Measurements from ENCODE around the gene GADD45G.

The GADD45G gene

GRCh38 chr9:89625721-89626687 is 21.2 kb downstream of the GADD45G start:
- no peaks in the 10 kb centered on the region for H3K4me1 ChIP-seq
- no peak for DNase-seq
- peaks cover 0 to 9% of the 10 kb centered on the region in 2 donors for H3K27me3 ChIP-seq
- no peaks in the 10 kb centered on the region for H3K9me3 ChIP-seq
- no peak overlapping the region for H3K27ac ChIP-seq
- no peak overlapping the region for H3K4me3 ChIP-seq
- H3K36me3 ChIP-seq = no peaks in the 10 kb centered on the region
- intact Hi-C loops (cut with DNase I; ENCODE audit: low total_unique reads) = no loop called here
- no peak for TF ChIP-seq CTCF (IDR thresholded peaks at IDR 0.05)

GRCh38 chr9:89626741-89627265 is 22.0 kb downstream of the GADD45G start:
- no peak for DNase-seq
- intact Hi-C loops (cut with DNase I; ENCODE audit: low total_unique reads) = no loop called here

GRCh38 chr9:89628601-89629000 is 23.8 kb downstream of the GADD45G start:
- Histone ChIP-seq H3K4me3 (no peak overlapping the region), H3K36me3 (no peaks in the 10 kb centered on the region), H3K9me3 (no peaks in the 10 kb centered on the region), H3K27ac (no peak overlapping the region), H3K27me3 (peaks cover 0 to 9% of the 10 kb centered on the region in 2 donors), H3K4me1 (no peaks in the 10 kb centered on the region)
- no peak for TF ChIP-seq CTCF (IDR thresholded peaks at IDR 0.05)
- DNase-seq = no peak
- intact Hi-C loops (cut with DNase I; ENCODE audit: low total_unique reads) = no loop called here

More at GRCh38 chr9:89626741-89627265, 22.0 kb downstream of the GADD45G start:
- H3K4me3 ChIP-seq = no peak overlapping the region
- TF ChIP-seq CTCF (IDR thresholded peaks at IDR 0.05) = no peak
- H3K4me1 ChIP-seq = no peaks in the 10 kb centered on the region
- no peaks in the 10 kb centered on the region for H3K9me3 ChIP-seq
- no peaks in the 10 kb centered on the region for H3K36me3 ChIP-seq
- no peak overlapping the region for H3K27ac ChIP-seq
- peaks cover 0 to 9% of the 10 kb centered on the region in 2 donors for H3K27me3 ChIP-seq

GRCh38 chr9:89629081-89629976 is 24.5 kb downstream of the GADD45G start:
- no peak for TF ChIP-seq CTCF (IDR thresholded peaks at IDR 0.05)
- Histone ChIP-seq H3K27me3 (peaks cover 0 to 9% of the 10 kb centered on the region in 2 donors), H3K4me3 (no peak overlapping the region), H3K27ac (no peak overlapping the region), H3K9me3 (no peaks in the 10 kb centered on the region), H3K36me3 (no peaks in the 10 kb centered on the region), H3K4me1 (no peaks in the 10 kb centered on the region)
- intact Hi-C loops (cut with DNase I; ENCODE audit: low total_unique reads) = no loop called here
- no peak for DNase-seq

- Histone ChIP-seq H3K36me3 (no peaks in the 10 kb centered on the region), H3K4me1 (peaks cover 0 to 12% (median 2%) of the 10 kb centered on the region in 4 donors), H3K4me3 (no peak overlapping the region), H3K27ac (no peak overlapping the region), H3K9me3 (no peaks in the 10 kb centered on the region), H3K27me3 (peaks cover 0 to 2% of the 10 kb centered on the region in 2 donors)
- no peak for TF ChIP-seq CTCF (IDR thresholded peaks at IDR 0.05)
- intact Hi-C loops (cut with DNase I; ENCODE audit: low total_unique reads) = no loop called here
- DNase-seq = no peak
These were observed 25.7 kb downstream of the GADD45G start for GRCh38 chr9:89630508-89630907.

Data from tibial artery (tissue), 4 donors.